IMR-90 (cell line): ENCODE measurements around the gene FEZ2. TPM values are rescaled to one million over a fixed set of nuclear protein-coding genes. Genes with fewer than 3 reads are reported as not detected.

Experiments used
- ATAC-seq: fragments of 200-7000 bp; cut with Tn5 transposase; 2 replicates; pipeline ENCODE4 v1.9.1; 2020; ENCODE audit warnings: low read depth, mild to moderate bottlenecking, moderate library complexity
- BruUV-seq: library from RNA; stranded (reverse); fragments of 400-500 nt; replicated peaks from 2 replicates; lab custom pipeline; 2021; lab: Mats Ljungman, UMichigan
- CTCF ChIA-PET: fragments of 300-600 bp; formaldehyde crosslinking; extraction: SDS; loops from one replicate; lab custom pipeline; 2021; ENCODE audit warnings: antibody characterized with exemption; lab: Yijun Ruan, JAX
- POLR2A ChIA-PET: fragments of 300-600 bp; sonication (Branson Sonifier 250); formaldehyde crosslinking; loops from one replicate; lab custom pipeline; 2022; ENCODE audit warnings: antibody characterized with exemption; ENCODE audit not compliant: unreplicated experiment; lab: Charles Lee
- DNase-seq: peaks from one replicate; pipeline ENCODE4 v3.0.0; 2013
- H2AFZ ChIP-seq: replicated peaks from 2 replicates; pipeline ENCODE3; 2013; ENCODE audit warnings: low read length, mild to moderate bottlenecking; ENCODE audit not compliant: poor library complexity
- H2AK5ac ChIP-seq: 2 replicates; pipeline ENCODE4 v1.6.1; 2013; ENCODE audit warnings: low read depth, low read length, inconsistent platforms
- H2AK9ac ChIP-seq: replicated peaks from 2 replicates; pipeline ENCODE3; 2013; ENCODE audit warnings: mild to moderate bottlenecking, low read depth, low read length, moderate library complexity; ENCODE audit not compliant: poor library complexity
- H2BK120ac ChIP-seq: 2 replicates; pipeline ENCODE4 v1.6.1; 2013; ENCODE audit warnings: low read depth, low read length, inconsistent platforms
- H2BK15ac ChIP-seq: 3 replicates; pipeline ENCODE4 v1.6.1; 2013; ENCODE audit warnings: low read depth, low read length, inconsistent platforms
- H2BK20ac ChIP-seq: 2 replicates; pipeline ENCODE4 v1.6.1; 2013; ENCODE audit warnings: low read depth, mild to moderate bottlenecking, inconsistent platforms, low read length, moderate library complexity
- H2BK5ac ChIP-seq: 2 replicates; pipeline ENCODE4 v1.6.1; 2013; ENCODE audit warnings: mild to moderate bottlenecking, low read depth, low read length, inconsistent platforms; ENCODE audit not compliant: poor library complexity, severe bottlenecking
- H3K14ac ChIP-seq: replicated peaks from 2 replicates; pipeline ENCODE4 v1.6.1; 2013; ENCODE audit warnings: low read depth, low read length, inconsistent platforms
- H3K18ac ChIP-seq: 2 replicates; pipeline ENCODE4 v1.6.1; 2013; ENCODE audit warnings: low read depth, low read length, control low read depth
- H3K23ac ChIP-seq: 2 replicates; pipeline ENCODE4 v1.6.1; 2013; ENCODE audit warnings: low read depth, low read length, inconsistent platforms
- H3K27ac ChIP-seq: 2 replicates; pipeline ENCODE4 v1.5.1; 2013; ENCODE audit warnings: mild to moderate bottlenecking, control low read depth, low read length; ENCODE audit not compliant: insufficient read depth
- H3K27me3 ChIP-seq: 2 replicates; pipeline ENCODE4 v1.6.1; 2013; ENCODE audit warnings: low read length; ENCODE audit not compliant: control insufficient read depth, insufficient read depth
- H3K36me3 ChIP-seq: 2 replicates; pipeline ENCODE4 v1.6.1; 2013; ENCODE audit warnings: low read length, mixed read lengths; ENCODE audit not compliant: control insufficient read depth, insufficient read depth
- H3K4ac ChIP-seq: 2 replicates; pipeline ENCODE4 v1.6.1; 2013; ENCODE audit warnings: low read depth, low read length, inconsistent platforms
- H3K4me1 ChIP-seq: 2 replicates; pipeline ENCODE4 v1.6.1; 2013; ENCODE audit warnings: low read length, mixed read lengths; ENCODE audit not compliant: control insufficient read depth, insufficient read depth
- H3K4me2 ChIP-seq: 2 replicates; pipeline ENCODE4 v1.6.1; 2013; ENCODE audit warnings: low read depth, mild to moderate bottlenecking, control low read depth, low read length, moderate library complexity
- H3K4me3 ChIP-seq: 2 replicates; pipeline ENCODE4 v1.5.1; 2013; ENCODE audit warnings: low read depth, mild to moderate bottlenecking, control low read depth, low read length, moderate library complexity; ENCODE audit not compliant: insufficient read depth
- H3K56ac ChIP-seq: 2 replicates; pipeline ENCODE4 v1.6.1; 2013; ENCODE audit warnings: low read length, inconsistent platforms; ENCODE audit not compliant: insufficient read depth; ENCODE audit errors: extremely low read depth
- H3K79me1 ChIP-seq, 2 experiments: 2 replicates each; pipeline ENCODE4 v1.6.1; 2013; ENCODE audit warnings: low read length in 2 of 2, inconsistent platforms in 1 of 2, low read depth in 1 of 2
- H3K9ac ChIP-seq: 2 replicates; pipeline ENCODE4 v1.6.1; 2013; ENCODE audit warnings: low read depth, low read length, control low read depth
- H3K9me1 ChIP-seq: 2 replicates; pipeline ENCODE4 v1.6.1; 2013; ENCODE audit warnings: low read length, inconsistent platforms; ENCODE audit not compliant: insufficient read depth
- H3K9me3 ChIP-seq: 2 replicates; pipeline ENCODE4 v1.6.1; 2013; ENCODE audit warnings: low read length; ENCODE audit not compliant: control insufficient read depth, insufficient read depth
- H4K20me1 ChIP-seq: 2 replicates; pipeline ENCODE4 v1.6.1; 2013; ENCODE audit warnings: low read length, inconsistent platforms; ENCODE audit not compliant: insufficient read depth
- H4K5ac ChIP-seq: 2 replicates; pipeline ENCODE4 v1.6.1; 2013; ENCODE audit warnings: mild to moderate bottlenecking, low read depth, low read length, control low read depth
- H4K8ac ChIP-seq, 2 experiments: 2 replicates each; pipeline ENCODE4 v1.6.1; 2013; ENCODE audit warnings: low read depth in 2 of 2, low read length in 2 of 2, control low read depth in 1 of 2, inconsistent platforms in 1 of 2
- H4K91ac ChIP-seq: 2 replicates; pipeline ENCODE4 v1.6.1; 2013; ENCODE audit warnings: low read depth, low read length, inconsistent platforms; ENCODE audit not compliant: insufficient read depth
- BHLHE40 ChIP-seq: fragments of 150-350 bp; IDR thresholded peaks from 2 replicates; pipeline ENCODE4 v1.6.1; 2016; ENCODE audit warnings: mild to moderate bottlenecking, low read depth, low read length
- CEBPB ChIP-seq: IDR thresholded peaks from 2 replicates; pipeline ENCODE4 v1.6.1; 2012; ENCODE audit warnings: low read depth, low read length, improper control_type of control experiment
- CHD1 ChIP-seq: IDR thresholded peaks from 2 replicates; pipeline ENCODE4 v1.6.1; 2012; ENCODE audit warnings: low read depth, low read length, improper control_type of control experiment
- FOS ChIP-seq: fragments of 150-350 bp; IDR thresholded peaks from 2 replicates; pipeline ENCODE4 v1.6.1; 2016; ENCODE audit warnings: low read depth, low read length
- MAFK ChIP-seq: IDR thresholded peaks from 2 replicates; pipeline ENCODE4 v1.6.1; 2012; ENCODE audit warnings: low read depth, low read length, improper control_type of control experiment
- MAZ ChIP-seq: IDR thresholded peaks from 2 replicates; pipeline ENCODE4 v1.6.1; 2012; ENCODE audit warnings: low read depth, mild to moderate bottlenecking, low read length, improper control_type of control experiment, moderate library complexity, borderline replicate concordance
- MXI1 ChIP-seq: IDR thresholded peaks from 2 replicates; pipeline ENCODE4 v1.6.1; 2012; ENCODE audit warnings: low read depth, mild to moderate bottlenecking, low read length, moderate library complexity, borderline replicate concordance
- NFE2L2 ChIP-seq: fragments of 150-350 bp; IDR thresholded peaks from 2 replicates; pipeline ENCODE4 v1.6.1; 2016; ENCODE audit warnings: low read depth, mild to moderate bottlenecking, low read length
- POLR2A ChIP-seq: IDR thresholded peaks from 2 replicates; pipeline ENCODE4 v1.6.1; 2012; ENCODE audit warnings: mild to moderate bottlenecking, low read depth, low read length
- RAD21 ChIP-seq: IDR thresholded peaks from 2 replicates; pipeline ENCODE4 v1.6.1; 2012; ENCODE audit warnings: low read length, improper control_type of control experiment
- RCOR1 ChIP-seq: IDR thresholded peaks from 2 replicates; pipeline ENCODE4 v1.6.1; 2012; ENCODE audit warnings: mild to moderate bottlenecking, low read length, improper control_type of control experiment; ENCODE audit not compliant: insufficient replicate concordance
- SMC3 ChIP-seq: fragments of 150-350 bp; IDR thresholded peaks from 2 replicates; pipeline ENCODE4 v1.6.1; 2016; ENCODE audit warnings: low read depth, mild to moderate bottlenecking, antibody characterized with exemption, low read length, moderate library complexity
- dilution Hi-C: fragments of 300-500 bp; cut with HindIII; formaldehyde crosslinking; loops from one replicate; pipeline ENCODE4 v1.14.3; 2018; ENCODE audit warnings: low sequenced_read_pairs; ENCODE audit not compliant: unreplicated experiment
- in situ Hi-C: fragments of 300-500 bp; cut with MboI; formaldehyde crosslinking; loops from 3 replicates; pipeline ENCODE4 v1.14.3; 2019; ENCODE audit warnings: low sequenced_read_pairs, inconsistent platforms, mixed read lengths
- intact Hi-C: fragments of 100-400 bp; cut with micrococcal nuclease; formaldehyde crosslinking; loops from 2 replicates; pipeline ENCODE4 v1.10.0; 2022
- polyA plus RNA-seq, 3 experiments: library from polyadenylated mRNA; depleted of rRNA; stranded (reverse); fragments of >200 nt; gene quantifications; 2 replicates each; pipeline ENCODE4 v1.2.3, GENCODE V29; 2012; ENCODE audit warnings: low replicate concordance in 1 of 3
- total RNA-seq: library from RNA; depleted of rRNA; stranded (reverse); fragments of >200 nt; gene quantifications from 2 replicates; pipeline ENCODE4 v1.2.3, GENCODE V29; 2012
- TF ChIP-seq, protein P1 (sequence below): conservative IDR thresholded peaks from 2 replicates; pipeline ENCODE4 v1.5.1; 2012; ENCODE audit warnings: mild to moderate bottlenecking, low read depth, low read length, improper control_type of control experiment
- TF ChIP-seq, protein P2 (sequence below): fragments of 150-350 bp; IDR thresholded peaks from 2 replicates; pipeline ENCODE4 v1.6.1; 2016; ENCODE audit warnings: low read depth, mild to moderate bottlenecking, low read length, moderate library complexity, borderline replicate concordance

Gene FEZ2
- total and polyA plus RNA-seq, 2 of the 4 experiments (the other 2 are of a cell fraction), result 19.4 to 31.6 TPM

DNA sequence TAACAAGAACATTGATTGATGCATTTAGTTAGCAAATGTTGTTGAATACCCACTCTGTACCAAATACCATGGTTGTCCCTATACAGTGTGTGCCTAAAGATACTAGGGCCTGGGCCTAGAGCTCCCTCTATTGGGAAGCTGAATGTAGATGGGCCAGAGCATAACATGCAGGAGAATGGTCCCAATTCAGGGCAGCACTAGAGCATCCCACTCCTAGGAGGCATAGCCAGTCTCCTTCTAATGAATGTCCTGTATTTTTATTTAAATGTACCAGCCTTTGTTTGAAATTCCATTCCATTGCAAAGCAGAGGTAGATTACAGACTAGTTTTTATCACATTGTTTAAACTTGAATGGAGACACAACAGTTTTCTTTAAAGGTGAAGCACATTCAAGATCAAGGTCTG lies 90.6 kb downstream of the FEZ2 start:
- TF ChIP-seq, protein P1, sequence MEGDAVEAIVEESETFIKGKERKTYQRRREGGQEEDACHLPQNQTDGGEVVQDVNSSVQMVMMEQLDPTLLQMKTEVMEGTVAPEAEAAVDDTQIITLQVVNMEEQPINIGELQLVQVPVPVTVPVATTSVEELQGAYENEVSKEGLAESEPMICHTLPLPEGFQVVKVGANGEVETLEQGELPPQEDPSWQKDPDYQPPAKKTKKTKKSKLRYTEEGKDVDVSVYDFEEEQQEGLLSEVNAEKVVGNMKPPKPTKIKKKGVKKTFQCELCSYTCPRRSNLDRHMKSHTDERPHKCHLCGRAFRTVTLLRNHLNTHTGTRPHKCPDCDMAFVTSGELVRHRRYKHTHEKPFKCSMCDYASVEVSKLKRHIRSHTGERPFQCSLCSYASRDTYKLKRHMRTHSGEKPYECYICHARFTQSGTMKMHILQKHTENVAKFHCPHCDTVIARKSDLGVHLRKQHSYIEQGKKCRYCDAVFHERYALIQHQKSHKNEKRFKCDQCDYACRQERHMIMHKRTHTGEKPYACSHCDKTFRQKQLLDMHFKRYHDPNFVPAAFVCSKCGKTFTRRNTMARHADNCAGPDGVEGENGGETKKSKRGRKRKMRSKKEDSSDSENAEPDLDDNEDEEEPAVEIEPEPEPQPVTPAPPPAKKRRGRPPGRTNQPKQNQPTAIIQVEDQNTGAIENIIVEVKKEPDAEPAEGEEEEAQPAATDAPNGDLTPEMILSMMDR, result peak; percentile 69
- TF ChIP-seq NFE2L2 (no peak), MAZ (no peak), RCOR1 (no peak), RAD21 (peak; percentile 79), MXI1 (no peak), FOS (no peak), POLR2A (no peak), CEBPB (no peak), BHLHE40 (no peak), MAFK (no peak), SMC3 (peak; percentile 52), CHD1 (no peak)
- TF ChIP-seq, protein P2, sequence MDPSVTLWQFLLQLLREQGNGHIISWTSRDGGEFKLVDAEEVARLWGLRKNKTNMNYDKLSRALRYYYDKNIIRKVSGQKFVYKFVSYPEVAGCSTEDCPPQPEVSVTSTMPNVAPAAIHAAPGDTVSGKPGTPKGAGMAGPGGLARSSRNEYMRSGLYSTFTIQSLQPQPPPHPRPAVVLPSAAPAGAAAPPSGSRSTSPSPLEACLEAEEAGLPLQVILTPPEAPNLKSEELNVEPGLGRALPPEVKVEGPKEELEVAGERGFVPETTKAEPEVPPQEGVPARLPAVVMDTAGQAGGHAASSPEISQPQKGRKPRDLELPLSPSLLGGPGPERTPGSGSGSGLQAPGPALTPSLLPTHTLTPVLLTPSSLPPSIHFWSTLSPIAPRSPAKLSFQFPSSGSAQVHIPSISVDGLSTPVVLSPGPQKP, result no peak
- in situ Hi-C loops, result no loop called here
- H4K91ac ChIP-seq, result no peak overlapping the region
- no peak overlapping the region for H3K23ac ChIP-seq
- peak; percentile 65 for DNase-seq
- peak overlapping the region; percentile 43 for H2BK5ac ChIP-seq
- H3K9me1 ChIP-seq, result peaks cover 9% of the 10 kb centered on the region; the same call in 1 of the 2 replicates
- no peak overlapping the region for H3K14ac ChIP-seq
- H3K36me3 ChIP-seq, result peaks cover 39% of the 10 kb centered on the region
- no peak overlapping the region for H2AK9ac ChIP-seq
- H3K4me3 ChIP-seq, result no peak overlapping the region
- no peak overlapping the region for H2AK5ac ChIP-seq
- H3K4me1 ChIP-seq, result peaks cover 2% of the 10 kb centered on the region
- H2BK120ac ChIP-seq, result no peak overlapping the region
- H2BK20ac ChIP-seq, result no peak overlapping the region
- ChIA-PET POLR2A (no interaction called here), CTCF (interaction anchor here (0.5 to 1.1 kb wide), 5 partner anchors 8 to 155 kb away, joined by 3 to 5 read pairs (median 3); no protein-coding TSS in a partner anchor)
- 0 out of 2 replicates have a peak, but pooled peaks cover 3% of the 10 kb centered on the region for H4K20me1 ChIP-seq
- intact Hi-C loops, result loop anchor here (1.0 kb wide), 1 partner anchor 155 kb away; no protein-coding TSS in a partner anchor
- no peak overlapping the region for H4K8ac ChIP-seq
- BruUV-seq, result no TSS peak
- peak; percentile 94 for ATAC-seq
- H3K9ac ChIP-seq, result no peak overlapping the region
- H3K18ac ChIP-seq, result no peak overlapping the region
- peaks cover 32 to 62% of the 10 kb centered on the region in 2 experiments for H3K79me1 ChIP-seq
- H2AFZ ChIP-seq, result no peak overlapping the region
- H4K5ac ChIP-seq, result no peak overlapping the region
- no peak overlapping the region for H3K56ac ChIP-seq
- H3K4me2 ChIP-seq, result no peak overlapping the region
- H3K27me3 ChIP-seq, result no peaks in the 10 kb centered on the region
- H3K27ac ChIP-seq, result no peak overlapping the region
- H2BK15ac ChIP-seq, result no peak overlapping the region
- dilution Hi-C loops, result no loop called here
- no peak overlapping the region for H3K4ac ChIP-seq
- no peaks in the 10 kb centered on the region for H3K9me3 ChIP-seq
